Measurements from ENCODE around the gene PRPSAP2. TPM values are rescaled to one million over a fixed set of nuclear protein-coding genes. Genes with fewer than 3 reads are reported as not detected.

The PRPSAP2 gene
- total RNA-seq, 1 donor from 2014 or later = 28.0 TPM

- H3K36me3 ChIP-seq = peaks cover 0 to 15% of the 10 kb centered on the region in 2 donors
- no peak for DNase-seq (ENCODE audit: extremely low spot score in 2 of 2)
Observed at GRCh38 chr17:18866866-18867813, 9.2 kb downstream of the PRPSAP2 start.

GRCh38 chr17:18877104-18877645 is 19.2 kb downstream of the PRPSAP2 start:
- no peaks in the 10 kb centered on the region for H3K9me3 ChIP-seq
- TF ChIP-seq POLR2AphosphoS5 (IDR thresholded peaks at IDR 0.05; ENCODE audit: insufficient read depth in 1 of 2, low read depth in 1 of 2) (no peak), CTCF (IDR thresholded peaks at IDR 0.05) (no peak), POLR2A (IDR thresholded peaks at IDR 0.05) (no peak)
- H3K27ac ChIP-seq = no peak overlapping the region
- no peaks in the 10 kb centered on the region for H3K4me1 ChIP-seq
- H3K4me3 ChIP-seq = no peak overlapping the region
- no peak for DNase-seq (ENCODE audit: extremely low spot score in 2 of 2)
- intact Hi-C loops (cut with DNase I) = no loop called here
- peaks cover 0 to 84% of the 10 kb centered on the region in 2 donors for H3K36me3 ChIP-seq
- no peaks in the 10 kb centered on the region for H3K27me3 ChIP-seq

More at GRCh38 chr17:18866866-18867813, 9.2 kb downstream of the PRPSAP2 start:
- H3K27me3 ChIP-seq = no peaks in the 10 kb centered on the region
- H3K27ac ChIP-seq = no peak overlapping the region
- no peaks in the 10 kb centered on the region for H3K9me3 ChIP-seq
- no peak for TF ChIP-seq POLR2A (IDR thresholded peaks at IDR 0.05)
- TF ChIP-seq CTCF (IDR thresholded peaks at IDR 0.05) = no peak
- H3K4me3 ChIP-seq = no peak overlapping the region
- H3K4me1 ChIP-seq = no peaks in the 10 kb centered on the region
- intact Hi-C loops (cut with DNase I) = no loop called here

GRCh38 chr17:18888766-18889290 is 30.9 kb downstream of the PRPSAP2 start:
- H3K27ac ChIP-seq = no peak overlapping the region
- no peaks in the 10 kb centered on the region for H3K9me3 ChIP-seq
- no peaks in the 10 kb centered on the region for H3K4me1 ChIP-seq
- H3K27me3 ChIP-seq = no peaks in the 10 kb centered on the region
- peaks cover 0 to 52% of the 10 kb centered on the region in 2 donors for H3K36me3 ChIP-seq
- TF ChIP-seq POLR2AphosphoS5 (IDR thresholded peaks at IDR 0.05; ENCODE audit: insufficient read depth in 1 of 2, low read depth in 1 of 2) (no peak), POLR2A (IDR thresholded peaks at IDR 0.05) (no peak), CTCF (IDR thresholded peaks at IDR 0.05) (no peak)
- DNase-seq (ENCODE audit: extremely low spot score in 2 of 2) = no peak
- intact Hi-C loops (cut with DNase I) = no loop called here
- H3K4me3 ChIP-seq = no peak overlapping the region

- peaks cover 0 to 51% of the 10 kb centered on the region in 2 donors for H3K36me3 ChIP-seq
- H3K27ac ChIP-seq = no peak overlapping the region
- TF ChIP-seq POLR2AphosphoS5 (IDR thresholded peaks at IDR 0.05; ENCODE audit: insufficient read depth in 1 of 2, low read depth in 1 of 2) (no peak), CTCF (IDR thresholded peaks at IDR 0.05) (no peak), POLR2A (IDR thresholded peaks at IDR 0.05) (no peak)
- intact Hi-C loops (cut with DNase I) = no loop called here
- H3K4me1 ChIP-seq = no peaks in the 10 kb centered on the region
- no peaks in the 10 kb centered on the region for H3K9me3 ChIP-seq
- H3K4me3 ChIP-seq = no peak overlapping the region
- no peaks in the 10 kb centered on the region for H3K27me3 ChIP-seq
- no peak for DNase-seq (ENCODE audit: extremely low spot score in 2 of 2)
Observed at GRCh38 chr17:18889658-18890057, 31.7 kb downstream of the PRPSAP2 start.

Data from vagina (tissue), 2 donors.